Thyroid gland (tissue), 4 donors: ENCODE measurements around the gene TMEM255B. TPM values are rescaled to one million over a fixed set of nuclear protein-coding genes. Genes with fewer than 3 reads are reported as not detected.
"Not testable (repeated sequence)": the region's sequence is repeated elsewhere in the genome, so short reads cannot be mapped to it uniquely, and the experiment has no call there.

Experiments
- DNase-seq, 2 donors: peaks; one replicate each; pipeline ENCODE4 v3.0.0-alpha.2; 2019
- H3K27ac ChIP-seq, 3 donors: fragments of 200-600 bp; sonication (generic); 1 replicate in 2 of 3; 2 replicates in 1 of 3; pipeline ENCODE4 v1.5.1; 2016 to 2019; ENCODE audit warnings: mild to moderate bottlenecking in 1 of 3, moderate library complexity in 1 of 3
- H3K27me3 ChIP-seq: fragments of 200-600 bp; sonication (generic); one replicate; pipeline ENCODE4 v1.5.1; 2019
- H3K36me3 ChIP-seq, 2 donors: fragments of 200-600 bp; sonication (generic); one replicate each; pipeline ENCODE4 v1.5.1; 2016 to 2019
- H3K4me1 ChIP-seq, 2 donors: fragments of 200-600 bp; sonication (generic); one replicate each; pipeline ENCODE4 v1.5.1; 2017 to 2019
- H3K4me3 ChIP-seq, 3 donors: fragments of 200-600 bp; sonication (generic); replicated peaks in 1 of 3; 1 replicate in 2 of 3; 2 replicates in 1 of 3; pipeline ENCODE4 v1.5.1; 2016; ENCODE audit warnings: mild to moderate bottlenecking in 1 of 3
- H3K9me3 ChIP-seq: fragments of 200-600 bp; sonication (generic); one replicate; pipeline ENCODE4 v1.5.1; 2017
- CTCF ChIP-seq, 6 experiments: fragments of 200-600 bp in 3 of 6; fragments of 450-650 bp in 3 of 6; sonication (generic) in 3 of 6; IDR thresholded peaks; one replicate each; pipeline ENCODE4 v1.5.1; 2016 to 2019; ENCODE audit warnings: antibody characterized with exemption in 6 of 6, mild to moderate bottlenecking in 2 of 6, inconsistent platforms in 1 of 6, moderate library complexity in 1 of 6
- POLR2A ChIP-seq, 2 donors: fragments of 450-650 bp; IDR thresholded peaks; one replicate each; pipeline ENCODE4 v1.6.1; 2017; ENCODE audit warnings: antibody characterized with exemption in 2 of 2, mild to moderate bottlenecking in 2 of 2, moderate library complexity in 1 of 2
- WGBS, 2 donors: methylation state at CpG; one replicate each; pipeline ENCODE4 v1.1.5; 2017; 5-methylcytosine and 5-hydroxymethylcytosine counted together
- intact Hi-C: fragments of 100-400 bp; cut with DNase I; formaldehyde crosslinking; loops from one replicate; pipeline ENCODE4 v1.15.1; 2023
- total RNA-seq, 4 donors: library from RNA; depleted of rRNA; stranded (reverse); fragments of >200 nt; gene quantifications; one replicate each; pipeline ENCODE4 v1.2.3, GENCODE V29; 2016

TMEM255B gene
- total RNA-seq, 4 donors from 2014 or later: 6.1 to 9.2 (median 8.3) TPM

GRCh38 chr13:113743366-113744195, 15.4 kb upstream of the TMEM255B start:
- WGBS, 2 donors: 88 to 89% methylated on average over 22 to 24 of the region's 24 CpGs
- H3K27ac ChIP-seq: no peak overlapping the region
- H3K4me1 ChIP-seq: peaks cover 0 to 7% of the 10 kb centered on the region in 2 donors
- TF ChIP-seq CTCF (IDR thresholded peaks at IDR 0.05) (no peak), POLR2A (IDR thresholded peaks at IDR 0.05) (no peak)
- no peaks in the 10 kb centered on the region for H3K36me3 ChIP-seq
- no peaks in the 10 kb centered on the region for H3K9me3 ChIP-seq
- H3K27me3 ChIP-seq: no peaks in the 10 kb centered on the region
- intact Hi-C loops: no loop called here
- H3K4me3 ChIP-seq: no peak overlapping the region
- DNase-seq: no peak

- Histone ChIP-seq H3K36me3 (no peaks in the 10 kb centered on the region), H3K9me3 (no peaks in the 10 kb centered on the region), H3K4me1 (peaks cover 0 to 7% of the 10 kb centered on the region in 2 donors), H3K27ac (no peak overlapping the region), H3K27me3 (no peaks in the 10 kb centered on the region), H3K4me3 (no peak overlapping the region)
- no peak for DNase-seq
- intact Hi-C loops: no loop called here
- 82 to 87% methylated on average over 19 to 21 of the region's 21 CpGs for WGBS, 2 donors
- TF ChIP-seq POLR2A (IDR thresholded peaks at IDR 0.05) (no peak), CTCF (IDR thresholded peaks at IDR 0.05) (no peak)
Observed at GRCh38 chr13:113744197-113745000, 14.6 kb upstream of the TMEM255B start.

- H3K36me3 ChIP-seq: no peaks in the 10 kb centered on the region
- 93 to 94% methylated on average over 9 of the region's 9 CpGs for WGBS, 2 donors
- H3K27ac ChIP-seq: no peak overlapping the region
- intact Hi-C loops: no loop called here
- H3K27me3 ChIP-seq: no peaks in the 10 kb centered on the region
- H3K9me3 ChIP-seq: no peaks in the 10 kb centered on the region
- peaks cover 0 to 7% of the 10 kb centered on the region in 2 donors for H3K4me1 ChIP-seq
- H3K4me3 ChIP-seq: no peak overlapping the region
- TF ChIP-seq CTCF (IDR thresholded peaks at IDR 0.05) (no peak), POLR2A (IDR thresholded peaks at IDR 0.05) (no peak)
- DNase-seq: no peak
Observed at GRCh38 chr13:113745059-113745458, 14.0 kb upstream of the TMEM255B start.

GRCh38 chr13:113745500-113746142, 13.4 kb upstream of the TMEM255B start:
- intact Hi-C loops, H3K4me1 ChIP-seq, H3K27ac ChIP-seq, H3K9me3 ChIP-seq, DNase-seq, H3K36me3 ChIP-seq, H3K4me3 ChIP-seq, H3K27me3 ChIP-seq: not testable (repeated sequence)
- WGBS, 2 donors: 90 to 94% methylated on average over 21 to 24 of the region's 24 CpGs

- Histone ChIP-seq H3K27ac (no peak overlapping the region), H3K4me3 (no peak overlapping the region), H3K9me3 (no peaks in the 10 kb centered on the region), H3K27me3 (no peaks in the 10 kb centered on the region), H3K36me3 (no peaks in the 10 kb centered on the region), H3K4me1 (peaks cover 0 to 7% of the 10 kb centered on the region in 2 donors)
- 87 to 88% methylated on average over 4 to 5 of the region's 5 CpGs for WGBS, 2 donors
- intact Hi-C loops: no loop called here
- no peak for TF ChIP-seq POLR2A (IDR thresholded peaks at IDR 0.05)
- no peak for TF ChIP-seq CTCF (IDR thresholded peaks at IDR 0.05)
- no peak for DNase-seq
Observed at GRCh38 chr13:113746143-113746525, 12.9 kb upstream of the TMEM255B start.
